HEK293 (cell line): Measurements from ENCODE around the gene RNF44.

Experiments
- RBAK ChIP-seq: fragments of 450-650 bp; formaldehyde crosslinking; IDR thresholded peaks from 2 replicates; pipeline ENCODE4 v1.5.1; 2016; ENCODE audit warnings: missing biosample characterization, missing genetic modification characterization
- YY1 ChIP-seq: fragments of 450-650 bp; formaldehyde crosslinking; IDR thresholded peaks from 2 replicates; pipeline ENCODE4 v1.5.1; 2018; ENCODE audit warnings: missing biosample characterization, missing genetic modification characterization
- ZBTB17 ChIP-seq: fragments of 450-650 bp; formaldehyde crosslinking; IDR thresholded peaks from 2 replicates; pipeline ENCODE4 v1.5.1; 2016; ENCODE audit warnings: missing biosample characterization, missing genetic modification characterization
- ZBTB20 ChIP-seq: fragments of 450-650 bp; formaldehyde crosslinking; IDR thresholded peaks from 2 replicates; pipeline ENCODE4 v1.5.1; 2016; ENCODE audit warnings: missing biosample characterization, missing genetic modification characterization
- ZBTB44 ChIP-seq: fragments of 450-650 bp; IDR thresholded peaks from 2 replicates; pipeline ENCODE4 v1.5.1; 2018; ENCODE audit warnings: missing biosample characterization, mild to moderate bottlenecking, missing genetic modification characterization
- ZFP3 ChIP-seq: fragments of 450-650 bp; formaldehyde crosslinking; IDR thresholded peaks from 2 replicates; pipeline ENCODE4 v1.5.1; 2016; ENCODE audit warnings: low read depth, missing biosample characterization, missing genetic modification characterization
- ZNF223 ChIP-seq: fragments of 450-650 bp; formaldehyde crosslinking; IDR thresholded peaks from 2 replicates; pipeline ENCODE4 v1.5.1; 2016; ENCODE audit warnings: missing biosample characterization, missing genetic modification characterization
- ZNF341 ChIP-seq: fragments of 450-650 bp; formaldehyde crosslinking; IDR thresholded peaks from 2 replicates; pipeline ENCODE4; 2016; ENCODE audit warnings: low read depth, missing biosample characterization, missing genetic modification characterization
- ZNF423 ChIP-seq: fragments of 450-650 bp; formaldehyde crosslinking; IDR thresholded peaks from 2 replicates; pipeline ENCODE4 v1.5.1; 2016; ENCODE audit warnings: missing biosample characterization, missing genetic modification characterization
- ZNF621 ChIP-seq: fragments of 450-650 bp; formaldehyde crosslinking; IDR thresholded peaks from 2 replicates; pipeline ENCODE4 v1.5.1; 2017; ENCODE audit warnings: missing biosample characterization, missing genetic modification characterization
- TF ChIP-seq, protein P1 (sequence below): fragments of 450-650 bp; formaldehyde crosslinking; IDR thresholded peaks from 2 replicates; pipeline ENCODE4 v1.5.1; 2016; ENCODE audit warnings: missing biosample characterization, missing genetic modification characterization

DNA sequence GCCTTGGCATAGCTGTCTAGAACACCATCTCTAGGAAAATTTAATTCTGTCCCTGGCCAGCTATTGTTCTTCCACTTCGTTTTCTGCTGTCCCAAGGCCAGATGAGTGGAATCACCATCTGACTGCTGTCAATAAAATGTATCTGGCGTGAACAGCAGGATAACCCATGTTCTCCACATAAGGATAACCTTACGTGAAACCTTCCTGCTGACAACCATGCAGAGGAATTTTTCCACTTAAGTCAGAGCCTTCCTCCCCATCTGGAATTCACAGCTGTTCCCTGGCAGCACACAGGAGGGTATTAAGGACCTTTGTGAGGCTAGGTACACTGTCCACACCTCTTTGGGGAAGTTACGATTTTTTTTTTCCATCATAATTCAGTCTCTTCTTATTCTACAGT is 28.6 kb downstream of the RNF44 start:
- TF ChIP-seq, protein P1, sequence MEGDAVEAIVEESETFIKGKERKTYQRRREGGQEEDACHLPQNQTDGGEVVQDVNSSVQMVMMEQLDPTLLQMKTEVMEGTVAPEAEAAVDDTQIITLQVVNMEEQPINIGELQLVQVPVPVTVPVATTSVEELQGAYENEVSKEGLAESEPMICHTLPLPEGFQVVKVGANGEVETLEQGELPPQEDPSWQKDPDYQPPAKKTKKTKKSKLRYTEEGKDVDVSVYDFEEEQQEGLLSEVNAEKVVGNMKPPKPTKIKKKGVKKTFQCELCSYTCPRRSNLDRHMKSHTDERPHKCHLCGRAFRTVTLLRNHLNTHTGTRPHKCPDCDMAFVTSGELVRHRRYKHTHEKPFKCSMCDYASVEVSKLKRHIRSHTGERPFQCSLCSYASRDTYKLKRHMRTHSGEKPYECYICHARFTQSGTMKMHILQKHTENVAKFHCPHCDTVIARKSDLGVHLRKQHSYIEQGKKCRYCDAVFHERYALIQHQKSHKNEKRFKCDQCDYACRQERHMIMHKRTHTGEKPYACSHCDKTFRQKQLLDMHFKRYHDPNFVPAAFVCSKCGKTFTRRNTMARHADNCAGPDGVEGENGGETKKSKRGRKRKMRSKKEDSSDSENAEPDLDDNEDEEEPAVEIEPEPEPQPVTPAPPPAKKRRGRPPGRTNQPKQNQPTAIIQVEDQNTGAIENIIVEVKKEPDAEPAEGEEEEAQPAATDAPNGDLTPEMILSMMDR = no peak
- TF ChIP-seq ZNF621 (tag by site-specific recombination) (no peak), YY1 (tag by site-specific recombination) (no peak), RBAK (tag by site-specific recombination) (no peak), ZNF223 (no peak), ZBTB17 (no peak), ZNF423 (tag by site-specific recombination) (no peak), ZBTB44 (tag by site-specific recombination) (no peak), ZFP3 (tag by site-specific recombination) (no peak), ZBTB20 (tag by site-specific recombination) (no peak), ZNF341 (tag by site-specific recombination) (no peak)
